ENCODE data around the gene SLC4A5. TPM values are rescaled to one million over a fixed set of nuclear protein-coding genes. Genes with fewer than 3 reads are reported as not detected.

SLC4A5 gene

Small RNA genes within 50 kb of the gene (small RNA-seq; reads per million reads assigned to genes)
- gene RNU6-542P (ENCODE audit: insufficient read depth) (not detected), gene TAF13P2 (ENCODE audit: insufficient read depth) (not detected)
